Stimulated activated CD8-positive, alpha-beta memory T cell treated with anti-CD3 and anti-CD28 coated beads, Interleukin-12 subunit alpha, Interleukin-12 subunit beta, amount 100 ng/mL, for 1 hour (primary cell): ENCODE data around the gene PLCB1.

Source experiments
- DNase-seq: peaks from one replicate; pipeline ENCODE4 v3.0.0-alpha.2; 2020; ENCODE audit warnings: low read depth

PLCB1 gene

GRCh38 chr20:8507231-8507630 is 375.2 kb downstream of the PLCB1 start:
- DNase-seq = no peak

- no peak for DNase-seq
Observed at GRCh38 chr20:8509809-8510208, 377.7 kb downstream of the PLCB1 start.

GRCh38 chr20:8510808-8511207 is 378.7 kb downstream of the PLCB1 start:
- DNase-seq = no peak

GRCh38 chr20:8512003-8512402 is 379.9 kb downstream of the PLCB1 start:
- no peak for DNase-seq

GRCh38 chr20:8515810-8516435 is 383.9 kb downstream of the PLCB1 start:
- DNase-seq = no peak

- DNase-seq = no peak
Observed at GRCh38 chr20:8518878-8519277, 386.8 kb downstream of the PLCB1 start.

- no peak for DNase-seq
Observed at GRCh38 chr20:8519887-8520286, 387.8 kb downstream of the PLCB1 start.

GRCh38 chr20:8522168-8522567 is 390.1 kb downstream of the PLCB1 start:
- DNase-seq = no peak

GRCh38 chr20:8523684-8524083 is 391.6 kb downstream of the PLCB1 start:
- DNase-seq = no peak

- no peak for DNase-seq
Observed at GRCh38 chr20:8524101-8525016, 392.3 kb downstream of the PLCB1 start.

GRCh38 chr20:8525017-8525343 is 392.9 kb downstream of the PLCB1 start:
- no peak for DNase-seq

- DNase-seq = no peak
Observed at GRCh38 chr20:8526610-8527009, 394.5 kb downstream of the PLCB1 start.

- no peak for DNase-seq
Observed at GRCh38 chr20:8527998-8528723, 396.1 kb downstream of the PLCB1 start.

- no peak for DNase-seq
Observed at GRCh38 chr20:8530022-8530421, 398.0 kb downstream of the PLCB1 start.

GRCh38 chr20:8532169-8532568 is 400.1 kb downstream of the PLCB1 start:
- no peak for DNase-seq

- DNase-seq = no peak
Observed at GRCh38 chr20:8534368-8535160, 402.5 kb downstream of the PLCB1 start.

GRCh38 chr20:8535403-8536261 is 403.6 kb downstream of the PLCB1 start:
- DNase-seq = no peak

GRCh38 chr20:8536262-8536618 is 404.2 kb downstream of the PLCB1 start:
- DNase-seq = no peak

GRCh38 chr20:8540466-8540865 is 408.4 kb downstream of the PLCB1 start:
- DNase-seq = no peak

GRCh38 chr20:8542110-8542486 is 410.0 kb downstream of the PLCB1 start:
- DNase-seq = no peak

GRCh38 chr20:8545212-8545611 is 413.1 kb downstream of the PLCB1 start:
- no peak for DNase-seq
